Activated CD4-positive, CD25-positive, alpha-beta regulatory T cell treated with anti-CD3 and anti-CD28 coated beads, Interleukin-2, amount 50 U/mL, for 16 hours (primary cell): ENCODE results near the gene SHC2.
"Not testable (repeated sequence)": the region's sequence is repeated elsewhere in the genome, so short reads cannot be mapped to it uniquely, and the experiment has no call there.

Experiments used
- DNase-seq: peaks from one replicate; pipeline ENCODE4 v3.0.0-alpha.2; 2020; ENCODE audit warnings: low read depth, low spot score

SHC2 gene

GRCh38 chr19:390386-391206 lies 70.2 kb downstream of the SHC2 start:
- no peak for DNase-seq

- DNase-seq: no peak
These were observed 70.9 kb downstream of the SHC2 start for GRCh38 chr19:389935-390289.

- no peak for DNase-seq
These were observed 71.4 kb downstream of the SHC2 start for GRCh38 chr19:389255-389934.

- DNase-seq: no peak
These were observed 72.1 kb downstream of the SHC2 start for GRCh38 chr19:388691-389090.

- no peak for DNase-seq
These were observed 73.1 kb downstream of the SHC2 start for GRCh38 chr19:387777-388176.

- not testable (repeated sequence) for DNase-seq
These were observed 74.1 kb downstream of the SHC2 start for GRCh38 chr19:386632-387301.

GRCh38 chr19:386189-386588 lies 74.6 kb downstream of the SHC2 start:
- not testable (repeated sequence) for DNase-seq

GRCh38 chr19:384799-385169 lies 76.0 kb downstream of the SHC2 start:
- DNase-seq: no peak

- no peak for DNase-seq
These were observed 76.7 kb downstream of the SHC2 start for GRCh38 chr19:383922-384798.

- no peak for DNase-seq
These were observed 77.8 kb downstream of the SHC2 start for GRCh38 chr19:383040-383439.

GRCh38 chr19:382578-382977 lies 78.3 kb downstream of the SHC2 start:
- not testable (repeated sequence) for DNase-seq

- DNase-seq: not testable (repeated sequence)
These were observed 78.9 kb downstream of the SHC2 start for GRCh38 chr19:381901-382300.

- not testable (repeated sequence) for DNase-seq
These were observed 80.1 kb downstream of the SHC2 start for GRCh38 chr19:380618-381219.

- DNase-seq: no peak
These were observed 81.0 kb downstream of the SHC2 start for GRCh38 chr19:379796-380195.

- DNase-seq: no peak
These were observed 82.1 kb downstream of the SHC2 start for GRCh38 chr19:378706-379105.

GRCh38 chr19:377801-378581 lies 82.8 kb downstream of the SHC2 start:
- no peak for DNase-seq

- DNase-seq: no peak
These were observed 84.7 kb downstream of the SHC2 start for GRCh38 chr19:376111-376470.

- DNase-seq: no peak
These were observed 85.3 kb downstream of the SHC2 start for GRCh38 chr19:375395-376110.

- DNase-seq: no peak
These were observed 86.0 kb downstream of the SHC2 start for GRCh38 chr19:374886-375235.
